H9 (cell line): ENCODE results near the gene ASPM. TPM values are rescaled to one million over a fixed set of nuclear protein-coding genes. Genes with fewer than 3 reads are reported as not detected.

Experiments
- DNase-seq: peaks from one replicate; pipeline ENCODE4 v3.0.0-alpha.2; 2017
- H2AFZ ChIP-seq: one replicate; pipeline ENCODE4 v1.6.1; 2013; ENCODE audit warnings: mild to moderate bottlenecking, low read length, control low read depth, moderate library complexity
- H2AK5ac ChIP-seq: 2 replicates; pipeline ENCODE4 v1.6.1; 2013; ENCODE audit warnings: low read length, control low read depth, mixed read lengths; ENCODE audit not compliant: insufficient read length
- H2BK120ac ChIP-seq: one replicate; pipeline ENCODE4 v1.6.1; 2013; ENCODE audit warnings: low read depth, mild to moderate bottlenecking, low read length, control low read depth, inconsistent platforms; ENCODE audit not compliant: poor library complexity, severe bottlenecking
- H2BK12ac ChIP-seq: 2 replicates; pipeline ENCODE4 v1.6.1; 2013; ENCODE audit warnings: low read length, control low read depth, mixed read lengths, low read depth; ENCODE audit not compliant: insufficient read length
- H2BK15ac ChIP-seq: 2 replicates; pipeline ENCODE4 v1.6.1; 2013; ENCODE audit warnings: low read depth, low read length, control low read depth
- H2BK20ac ChIP-seq: one replicate; pipeline ENCODE4 v1.6.1; 2013; ENCODE audit warnings: low read depth, mild to moderate bottlenecking, low read length, control low read depth, inconsistent platforms; ENCODE audit not compliant: poor library complexity, severe bottlenecking
- H2BK5ac ChIP-seq: 2 replicates; pipeline ENCODE4 v1.6.1; 2013; ENCODE audit warnings: low read length, control low read depth, mixed read lengths; ENCODE audit not compliant: insufficient read length
- H3K14ac ChIP-seq: 2 replicates; pipeline ENCODE4 v1.6.1; 2013; ENCODE audit warnings: low read length, control low read depth; ENCODE audit not compliant: insufficient read depth
- H3K18ac ChIP-seq: 2 replicates; pipeline ENCODE4 v1.6.1; 2013; ENCODE audit warnings: low read depth, mild to moderate bottlenecking, mixed read lengths, low read length, control low read depth; ENCODE audit not compliant: insufficient read length
- H3K23ac ChIP-seq: 2 replicates; pipeline ENCODE4 v1.6.1; 2013; ENCODE audit warnings: low read length, control low read depth, mixed read lengths, low read depth; ENCODE audit not compliant: insufficient read length
- H3K23me2 ChIP-seq: 2 replicates; pipeline ENCODE4 v1.6.1; 2013; ENCODE audit warnings: low read depth, mild to moderate bottlenecking, mixed read lengths, low read length, control low read depth; ENCODE audit not compliant: insufficient read length, poor library complexity, severe bottlenecking
- H3K27ac ChIP-seq: 2 replicates; pipeline ENCODE4 v1.5.1; 2013; ENCODE audit warnings: low read length, control low read depth, mixed read lengths, low read depth; ENCODE audit not compliant: insufficient read length
- H3K27me3 ChIP-seq: 2 replicates; pipeline ENCODE4 v1.6.1; 2013; ENCODE audit warnings: low read length, control low read depth, inconsistent platforms; ENCODE audit not compliant: insufficient read depth
- H3K4ac ChIP-seq: 2 replicates; pipeline ENCODE4 v1.6.1; 2013; ENCODE audit warnings: low read depth, mild to moderate bottlenecking, control low read depth, inconsistent platforms, low read length, moderate library complexity
- H3K4me1 ChIP-seq: 2 replicates; pipeline ENCODE4 v1.6.1; 2013; ENCODE audit warnings: low read length, control low read depth, inconsistent platforms; ENCODE audit not compliant: insufficient read depth
- H3K4me2 ChIP-seq: 2 replicates; pipeline ENCODE4 v1.6.1; 2013; ENCODE audit warnings: low read length, control low read depth, mixed read lengths; ENCODE audit not compliant: insufficient read length, insufficient read depth
- H3K56ac ChIP-seq: 2 replicates; pipeline ENCODE4 v1.6.1; 2013; ENCODE audit warnings: low read depth, mild to moderate bottlenecking, mixed read lengths, low read length, control low read depth; ENCODE audit not compliant: insufficient read length
- H3K79me1 ChIP-seq: 2 replicates; pipeline ENCODE4 v1.6.1; 2013; ENCODE audit warnings: low read depth, mild to moderate bottlenecking, moderate library complexity, low read length, control low read depth, inconsistent platforms; ENCODE audit not compliant: insufficient read depth, poor library complexity, severe bottlenecking
- H3K79me2 ChIP-seq: 2 replicates; pipeline ENCODE4 v1.6.1; 2013; ENCODE audit warnings: low read length, control low read depth, inconsistent platforms; ENCODE audit not compliant: insufficient read depth
- H3K9ac ChIP-seq: 2 replicates; pipeline ENCODE4 v1.6.1; 2013; ENCODE audit warnings: low read length, control low read depth, mixed read lengths; ENCODE audit not compliant: insufficient read length; ENCODE audit errors: extremely low read depth
- H3K9me3 ChIP-seq: one replicate; pipeline ENCODE4 v1.6.1; 2013; ENCODE audit warnings: low read depth, low read length, inconsistent platforms; ENCODE audit not compliant: control insufficient read depth
- H3T11ph ChIP-seq: one replicate; pipeline ENCODE4 v1.6.1; 2013; ENCODE audit warnings: mild to moderate bottlenecking, low read length, control low read depth, inconsistent platforms
- H4K20me1 ChIP-seq: one replicate; pipeline ENCODE4 v1.6.1; 2013; ENCODE audit not compliant: control insufficient read depth, insufficient read length, insufficient read depth
- H4K5ac ChIP-seq: 2 replicates; pipeline ENCODE4 v1.6.1; 2013; ENCODE audit warnings: low read depth, mild to moderate bottlenecking, mixed read lengths, low read length, control low read depth; ENCODE audit not compliant: insufficient read length
- H4K8ac ChIP-seq: replicated peaks from 2 replicates; pipeline ENCODE4 v1.6.1; 2013; ENCODE audit warnings: low read length, control low read depth, mixed read lengths, low read depth; ENCODE audit not compliant: insufficient read length
- H4K91ac ChIP-seq: 2 replicates; pipeline ENCODE4 v1.6.1; 2013; ENCODE audit warnings: low read depth, mild to moderate bottlenecking, moderate library complexity, mixed read lengths, low read length, control low read depth; ENCODE audit not compliant: insufficient read length
- H3K27ac Mint-ChIP-seq, 3 experiments: 2 replicates in 2 of 3; 3 replicates in 1 of 3; pipeline ENCODE4 v1.8.0; 2020 to 2021; ENCODE audit warnings: mixed read lengths in 3 of 3, mild to moderate bottlenecking in 1 of 3, moderate library complexity in 1 of 3
- H3K27me3 Mint-ChIP-seq: 2 replicates; pipeline ENCODE4 v1.8.0; 2021; ENCODE audit warnings: low read depth, mild to moderate bottlenecking, moderate library complexity, mixed read lengths
- H3K36me3 Mint-ChIP-seq, 3 experiments: 2 replicates in 2 of 3; 3 replicates in 1 of 3; pipeline ENCODE4 v1.8.0; 2020 to 2021; ENCODE audit warnings: low read depth in 3 of 3, mixed read lengths in 3 of 3; ENCODE audit not compliant: insufficient read depth in 1 of 3
- H3K4me1 Mint-ChIP-seq, 2 experiments: 2 replicates each; pipeline ENCODE4 v1.8.0; 2020; ENCODE audit warnings: mixed read lengths in 2 of 2
- H3K4me3 Mint-ChIP-seq, 2 experiments: 2 replicates in 1 of 2; 3 replicates in 1 of 2; pipeline ENCODE4 v1.8.0; 2020 to 2021; ENCODE audit warnings: mild to moderate bottlenecking in 2 of 2, mixed read lengths in 2 of 2, moderate library complexity in 1 of 2
- H3K9me3 Mint-ChIP-seq, 2 experiments: 2 replicates in 1 of 2; 3 replicates in 1 of 2; pipeline ENCODE4 v1.8.0; 2020; ENCODE audit warnings: mild to moderate bottlenecking in 2 of 2, mixed read lengths in 2 of 2, moderate library complexity in 1 of 2
- CTCF ChIP-seq: fragments of 200-600 bp; sonication (generic); conservative IDR thresholded peaks from 3 replicates; pipeline ENCODE4 v1.8.0; 2021; ENCODE audit warnings: antibody characterized with exemption, mild to moderate bottlenecking
- whole genome bisulfite sequencing: extraction: QIAGEN DNeasy Blood & Tissue Kit; methylation state at CpG from one replicate; pipeline ENCODE4 v1.1.7; 2013; ENCODE audit warnings: missing lambda C conversion rate, low lambda C conversion rate, mixed read lengths; ENCODE audit not compliant: insufficient read length; ENCODE audit errors: extremely low coverage; 5-methylcytosine and 5-hydroxymethylcytosine counted together
- total RNA-seq: library from RNA; stranded (reverse); gene quantifications from 2 replicates; pipeline ENCODE4 v1.2.1, GENCODE V29; 2021

The ASPM gene
- total RNA-seq, 1 experiment from 2014 or later = 34.9 TPM

- TF ChIP-seq CTCF = no peak
- Histone ChIP-seq H3K27ac (no peak overlapping the region), H4K5ac (no peak overlapping the region), H2BK20ac (no peak overlapping the region), H3K79me1 (no peaks in the 10 kb centered on the region), H3K23me2 (no peaks in the 10 kb centered on the region), H3K9me3 (no peaks in the 10 kb centered on the region), H4K91ac (no peak overlapping the region), H2BK15ac (no peak overlapping the region), H3T11ph (no peak overlapping the region), H3K4ac (no peak overlapping the region), H3K4me1 (no peaks in the 10 kb centered on the region), H3K18ac (no peak overlapping the region), H3K4me2 (no peak overlapping the region), H4K8ac (no peak overlapping the region), H3K79me2 (no peaks in the 10 kb centered on the region), H2BK12ac (no peak overlapping the region), H2BK5ac (no peak overlapping the region), H4K20me1 (no peaks in the 10 kb centered on the region), H3K14ac (no peak overlapping the region), H3K9ac (no peak overlapping the region), H2BK120ac (no peak overlapping the region), H3K27me3 (no peaks in the 10 kb centered on the region), H2AK5ac (no peak overlapping the region), H3K56ac (no peak overlapping the region), H3K23ac (no peak overlapping the region), H2AFZ (no peak overlapping the region)
- WGBS = no CpG with 5 or more reads among the region's 3 CpGs
- Mint-ChIP-seq H3K4me3 (no peak overlapping the region), H3K9me3 (no peaks in the 10 kb centered on the region), H3K4me1 (no peaks in the 10 kb centered on the region), H3K27me3 (no peaks in the 10 kb centered on the region), H3K36me3 (peaks cover 16 to 33% (median 23%) of the 10 kb centered on the region in 3 experiments; a peak in 6 of 7 replicates), H3K27ac (no peak overlapping the region)
- no peak for DNase-seq
Observed at GRCh38 chr1:197181982-197182381, 35.5 kb upstream of the ASPM start.
